ENCODE measurements around the gene GNPDA1.

GRCh38 chr5:142008813-142009212 lies 4.0 kb downstream of the GNPDA1 start:
- TF ChIP-seq CTCF (IDR thresholded peaks at IDR 0.05) (no peak), POLR2A (IDR thresholded peaks at IDR 0.05) (no peak), POLR2AphosphoS5 (IDR thresholded peaks at IDR 0.05) (no peak)
